A673 (cell line): Measurements from ENCODE around the gene TSPAN4. TPM values are rescaled to one million over a fixed set of nuclear protein-coding genes. Genes with fewer than 3 reads are reported as not detected.

Source experiments
- BruUV-seq: library from RNA; stranded (reverse); fragments of 400-500 nt; replicated peaks from 2 replicates; lab custom pipeline; 2021; lab: Mats Ljungman, UMichigan
- CTCF ChIA-PET: fragments of 300-600 bp; sonication (Branson Sonifier 250); formaldehyde crosslinking; loops from one replicate; lab custom pipeline; 2022; ENCODE audit warnings: antibody characterized with exemption; lab: Charles Lee
- POLR2A ChIA-PET: fragments of 300-600 bp; sonication (Branson Sonifier 250); formaldehyde crosslinking; loops from one replicate; lab custom pipeline; 2022; ENCODE audit warnings: antibody characterized with exemption; ENCODE audit not compliant: low non-redundant PET; lab: Charles Lee
- DNase-seq: peaks from one replicate; pipeline ENCODE4 v3.0.0-alpha.2; 2015; ENCODE audit warnings: low spot score
- H3K27ac ChIP-seq: fragments of 200-600 bp; sonication (generic); 2 replicates; pipeline ENCODE4 v1.5.1; 2016; ENCODE audit warnings: mixed run types, low read depth, mild to moderate bottlenecking, mixed read lengths, antibody characterized with exemption, low read length; ENCODE audit not compliant: poor library complexity, severe bottlenecking
- H3K27me3 ChIP-seq: fragments of 200-600 bp; sonication (generic); replicated peaks from 2 replicates; pipeline ENCODE4 v1.6.1; 2017; ENCODE audit warnings: mixed run types, low read depth, mild to moderate bottlenecking, mixed read lengths, antibody characterized with exemption, low read length; ENCODE audit not compliant: insufficient read depth, poor library complexity
- H3K36me3 ChIP-seq: fragments of 200-600 bp; sonication (generic); 2 replicates; pipeline ENCODE4 v1.6.1; 2016; ENCODE audit warnings: mixed run types, mild to moderate bottlenecking, mixed read lengths, antibody characterized with exemption, low read length; ENCODE audit not compliant: insufficient read depth, poor library complexity, severe bottlenecking
- H3K4me1 ChIP-seq: fragments of 200-600 bp; sonication (generic); 2 replicates; pipeline ENCODE4 v1.6.1; 2017; ENCODE audit warnings: mixed run types, mild to moderate bottlenecking, mixed read lengths, antibody characterized with exemption, low read length; ENCODE audit not compliant: insufficient read depth, poor library complexity, severe bottlenecking
- H3K4me3 ChIP-seq: fragments of 200-600 bp; sonication (generic); 2 replicates; pipeline ENCODE4 v1.5.1; 2016; ENCODE audit warnings: low read depth, mixed run types, mild to moderate bottlenecking, mixed read lengths, low read length; ENCODE audit not compliant: poor library complexity, severe bottlenecking
- H3K9me3 ChIP-seq: fragments of 200-600 bp; sonication (generic); 2 replicates; pipeline ENCODE4 v1.6.1; 2016; ENCODE audit warnings: mixed run types, low read depth, mild to moderate bottlenecking, mixed read lengths, antibody characterized with exemption, low read length; ENCODE audit not compliant: poor library complexity, severe bottlenecking
- CTCF ChIP-seq: fragments of 300-800, 200-600 bp; sonication (generic); conservative IDR thresholded peaks from 2 replicates; pipeline ENCODE4 v1.5.1; 2017; ENCODE audit warnings: low read depth, mild to moderate bottlenecking, antibody characterized with exemption, low read length, moderate library complexity, mixed read lengths
- EZH2 ChIP-seq: fragments of 200-600 bp; sonication (generic); IDR thresholded peaks from 2 replicates; pipeline ENCODE4 v1.6.1; 2017; ENCODE audit warnings: borderline replicate concordance, low read depth, mild to moderate bottlenecking, mixed read lengths, antibody characterized with exemption, low read length; ENCODE audit not compliant: poor library complexity, severe bottlenecking
- intact Hi-C: fragments of 100-400 bp; cut with micrococcal nuclease; formaldehyde crosslinking; loops from one replicate; pipeline ENCODE4 v1.10.0; 2022; ENCODE audit not compliant: unreplicated experiment
- total RNA-seq: library from RNA; stranded (reverse); gene quantifications from 2 replicates; pipeline ENCODE4 v1.2.3, GENCODE V29; 2021

Gene TSPAN4
- total RNA-seq, 1 experiment from 2014 or later: 17.5 TPM

GRCh38 chr11:900545-900944 is 57.9 kb downstream of the TSPAN4 start:
- Histone ChIP-seq H3K4me1 (peaks cover 17% of the 10 kb centered on the region), H3K27ac (no peak overlapping the region), H3K4me3 (no peak overlapping the region), H3K36me3 (peaks cover 40% of the 10 kb centered on the region), H3K27me3 (no peaks in the 10 kb centered on the region), H3K9me3 (no peaks in the 10 kb centered on the region)
- CTCF ChIA-PET: no interaction called here
- POLR2A ChIA-PET: no interaction called here
- no peak for DNase-seq
- intact Hi-C loops: no loop called here
- TF ChIP-seq EZH2: no peak
- no peak for TF ChIP-seq CTCF
- BruUV-seq: no TSS peak

GRCh38 chr11:901452-902061 is 58.9 kb downstream of the TSPAN4 start:
- Histone ChIP-seq H3K9me3 (no peaks in the 10 kb centered on the region), H3K4me1 (peaks cover 17% of the 10 kb centered on the region), H3K27ac (no peak overlapping the region), H3K36me3 (peaks cover 40% of the 10 kb centered on the region), H3K4me3 (no peak overlapping the region), H3K27me3 (no peaks in the 10 kb centered on the region)
- no peak for DNase-seq
- BruUV-seq: no TSS peak
- CTCF ChIA-PET: no interaction called here
- intact Hi-C loops: no loop called here
- TF ChIP-seq EZH2 (no peak), CTCF (no peak)
- POLR2A ChIA-PET: no interaction called here

GRCh38 chr11:904380-904779 is 61.7 kb downstream of the TSPAN4 start:
- POLR2A ChIA-PET: no interaction called here
- CTCF ChIA-PET: no interaction called here

More at GRCh38 chr11:904380-904779, 61.7 kb downstream of the TSPAN4 start:
- no peak for TF ChIP-seq CTCF
- no peak for TF ChIP-seq EZH2
- H3K27ac ChIP-seq: no peak overlapping the region
- intact Hi-C loops: no loop called here
- H3K4me1 ChIP-seq: peaks cover 2% of the 10 kb centered on the region
- H3K4me3 ChIP-seq: no peak overlapping the region
- DNase-seq: no peak
- BruUV-seq: no TSS peak
- peaks cover 30% of the 10 kb centered on the region for H3K36me3 ChIP-seq
- no peaks in the 10 kb centered on the region for H3K27me3 ChIP-seq
- no peaks in the 10 kb centered on the region for H3K9me3 ChIP-seq
